ENCODE measurements around the gene P4HA2.

GRCh38 chr5:132251220-132251725 is 23.6 kb upstream of the P4HA2 start:
- TF ChIP-seq CTCF (IDR thresholded peaks at IDR 0.05) (no peak), POLR2A (IDR thresholded peaks at IDR 0.05) (no peak)

Data from testis (tissue), 2 donors.